ENCODE measurements around the gene NDUFB4.

DNA sequence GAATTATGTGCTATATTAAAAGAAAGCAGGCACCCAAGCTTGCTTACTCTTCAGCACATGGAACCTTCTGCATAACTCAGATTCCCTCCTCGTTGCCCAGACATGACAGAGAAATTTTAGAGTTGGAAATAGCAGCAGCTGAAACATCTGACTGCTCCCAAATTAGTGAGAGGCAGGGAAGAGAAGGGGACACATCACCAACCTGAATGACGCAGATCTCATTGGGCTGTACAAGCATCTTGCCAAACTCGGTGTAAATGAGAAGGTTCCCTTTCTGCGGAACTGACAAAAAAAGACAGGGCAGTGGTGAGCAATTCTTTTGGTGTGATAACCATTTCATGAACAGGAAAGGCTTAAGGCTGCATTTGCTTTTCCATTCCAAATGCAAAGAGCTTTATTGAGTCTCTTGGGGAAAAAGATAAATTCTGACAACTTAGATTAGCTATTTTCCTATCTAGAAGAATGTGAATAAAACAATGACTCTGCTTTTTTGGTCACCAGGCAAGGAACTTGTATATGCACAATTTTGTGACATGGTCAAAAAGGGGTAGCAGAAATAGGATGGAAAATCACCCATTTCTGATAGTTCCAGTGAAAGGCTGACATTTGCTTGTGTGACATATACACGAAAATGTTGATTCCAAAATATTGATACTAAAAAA is 50.8 kb downstream of the NDUFB4 start:
- TF ChIP-seq, protein P1, sequence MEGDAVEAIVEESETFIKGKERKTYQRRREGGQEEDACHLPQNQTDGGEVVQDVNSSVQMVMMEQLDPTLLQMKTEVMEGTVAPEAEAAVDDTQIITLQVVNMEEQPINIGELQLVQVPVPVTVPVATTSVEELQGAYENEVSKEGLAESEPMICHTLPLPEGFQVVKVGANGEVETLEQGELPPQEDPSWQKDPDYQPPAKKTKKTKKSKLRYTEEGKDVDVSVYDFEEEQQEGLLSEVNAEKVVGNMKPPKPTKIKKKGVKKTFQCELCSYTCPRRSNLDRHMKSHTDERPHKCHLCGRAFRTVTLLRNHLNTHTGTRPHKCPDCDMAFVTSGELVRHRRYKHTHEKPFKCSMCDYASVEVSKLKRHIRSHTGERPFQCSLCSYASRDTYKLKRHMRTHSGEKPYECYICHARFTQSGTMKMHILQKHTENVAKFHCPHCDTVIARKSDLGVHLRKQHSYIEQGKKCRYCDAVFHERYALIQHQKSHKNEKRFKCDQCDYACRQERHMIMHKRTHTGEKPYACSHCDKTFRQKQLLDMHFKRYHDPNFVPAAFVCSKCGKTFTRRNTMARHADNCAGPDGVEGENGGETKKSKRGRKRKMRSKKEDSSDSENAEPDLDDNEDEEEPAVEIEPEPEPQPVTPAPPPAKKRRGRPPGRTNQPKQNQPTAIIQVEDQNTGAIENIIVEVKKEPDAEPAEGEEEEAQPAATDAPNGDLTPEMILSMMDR (IDR thresholded peaks at IDR 0.05; ENCODE audit: poor library complexity, severe bottlenecking) = no peak
- no peak for TF ChIP-seq EZH2 (IDR thresholded peaks at IDR 0.05; ENCODE audit: borderline replicate concordance, insufficient read depth, low read length, poor library complexity, severe bottlenecking)
- no peak for TF ChIP-seq EP300 (conservative IDR thresholded peaks at IDR 0.05; ENCODE audit: poor library complexity, severe bottlenecking)
- TF ChIP-seq POLR2AphosphoS5 (IDR thresholded peaks at IDR 0.05) = no peak
- no peak for TF ChIP-seq RAD21 (conservative IDR thresholded peaks at IDR 0.05)
